A673 (cell line): Measurements from ENCODE around the gene KCNK5.

Source experiments
- EZH2 ChIP-seq: fragments of 200-600 bp; sonication (generic); IDR thresholded peaks from 2 replicates; pipeline ENCODE4 v1.6.1; 2017; ENCODE audit warnings: borderline replicate concordance, low read depth, mild to moderate bottlenecking, mixed read lengths, antibody characterized with exemption, low read length; ENCODE audit not compliant: poor library complexity, severe bottlenecking
- TF ChIP-seq, protein P1 (sequence below): fragments of 300-800, 200-600 bp; sonication (generic); conservative IDR thresholded peaks from 2 replicates; pipeline ENCODE4 v1.5.1; 2017; ENCODE audit warnings: low read depth, mild to moderate bottlenecking, antibody characterized with exemption, low read length, moderate library complexity, mixed read lengths

- TF ChIP-seq, protein P1, sequence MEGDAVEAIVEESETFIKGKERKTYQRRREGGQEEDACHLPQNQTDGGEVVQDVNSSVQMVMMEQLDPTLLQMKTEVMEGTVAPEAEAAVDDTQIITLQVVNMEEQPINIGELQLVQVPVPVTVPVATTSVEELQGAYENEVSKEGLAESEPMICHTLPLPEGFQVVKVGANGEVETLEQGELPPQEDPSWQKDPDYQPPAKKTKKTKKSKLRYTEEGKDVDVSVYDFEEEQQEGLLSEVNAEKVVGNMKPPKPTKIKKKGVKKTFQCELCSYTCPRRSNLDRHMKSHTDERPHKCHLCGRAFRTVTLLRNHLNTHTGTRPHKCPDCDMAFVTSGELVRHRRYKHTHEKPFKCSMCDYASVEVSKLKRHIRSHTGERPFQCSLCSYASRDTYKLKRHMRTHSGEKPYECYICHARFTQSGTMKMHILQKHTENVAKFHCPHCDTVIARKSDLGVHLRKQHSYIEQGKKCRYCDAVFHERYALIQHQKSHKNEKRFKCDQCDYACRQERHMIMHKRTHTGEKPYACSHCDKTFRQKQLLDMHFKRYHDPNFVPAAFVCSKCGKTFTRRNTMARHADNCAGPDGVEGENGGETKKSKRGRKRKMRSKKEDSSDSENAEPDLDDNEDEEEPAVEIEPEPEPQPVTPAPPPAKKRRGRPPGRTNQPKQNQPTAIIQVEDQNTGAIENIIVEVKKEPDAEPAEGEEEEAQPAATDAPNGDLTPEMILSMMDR = no peak
- no peak for TF ChIP-seq EZH2
Measured at GRCh38 chr6:39256294-39256940, 27.1 kb upstream of the KCNK5 start.
